Measurements from ENCODE around the gene TNFRSF19. TPM values are rescaled to one million over a fixed set of nuclear protein-coding genes. Genes with fewer than 3 reads are reported as not detected.

Gene TNFRSF19
- total and polyA plus RNA-seq, 10 of the 15 experiments (the other 5 are each of a cell fraction or from before 2014, with no cell fraction given), result 16.4 to 46.2 (median 35.4) TPM

DNA sequence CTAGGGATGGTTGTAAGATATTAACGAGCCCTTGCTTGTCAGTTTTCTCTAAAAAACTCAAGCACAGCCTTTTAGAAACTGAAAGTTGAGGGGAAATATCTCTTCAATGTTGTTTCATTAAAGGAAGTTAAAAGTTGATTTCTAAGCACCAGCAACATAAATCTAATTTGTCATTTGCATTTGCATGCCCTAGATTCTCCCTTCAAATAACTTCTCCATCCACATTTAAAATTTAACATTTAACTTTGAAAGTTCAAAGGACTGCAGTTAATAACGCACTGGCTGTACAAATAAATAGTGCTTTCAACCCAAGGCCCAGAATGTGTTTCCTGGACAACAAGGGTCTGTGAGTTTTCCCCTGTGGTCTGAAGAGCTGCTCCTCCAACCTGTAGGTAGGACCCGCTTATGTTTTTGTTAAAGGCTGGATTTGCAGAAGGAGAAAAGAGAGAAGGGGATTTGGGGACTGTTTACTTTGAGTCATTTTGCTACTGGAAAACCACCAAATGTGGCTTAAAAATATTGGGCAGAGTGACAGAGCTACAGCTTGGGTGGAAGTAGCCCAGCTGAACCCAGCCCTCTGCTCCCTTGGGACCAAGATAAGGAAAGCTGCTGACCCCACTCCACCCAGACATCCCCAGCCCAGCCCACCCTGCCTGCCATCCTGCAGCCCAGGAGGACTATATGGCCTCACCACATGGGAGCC, 39.8 kb downstream of the TNFRSF19 start (continued):
- TF ChIP-seq, protein P1, sequence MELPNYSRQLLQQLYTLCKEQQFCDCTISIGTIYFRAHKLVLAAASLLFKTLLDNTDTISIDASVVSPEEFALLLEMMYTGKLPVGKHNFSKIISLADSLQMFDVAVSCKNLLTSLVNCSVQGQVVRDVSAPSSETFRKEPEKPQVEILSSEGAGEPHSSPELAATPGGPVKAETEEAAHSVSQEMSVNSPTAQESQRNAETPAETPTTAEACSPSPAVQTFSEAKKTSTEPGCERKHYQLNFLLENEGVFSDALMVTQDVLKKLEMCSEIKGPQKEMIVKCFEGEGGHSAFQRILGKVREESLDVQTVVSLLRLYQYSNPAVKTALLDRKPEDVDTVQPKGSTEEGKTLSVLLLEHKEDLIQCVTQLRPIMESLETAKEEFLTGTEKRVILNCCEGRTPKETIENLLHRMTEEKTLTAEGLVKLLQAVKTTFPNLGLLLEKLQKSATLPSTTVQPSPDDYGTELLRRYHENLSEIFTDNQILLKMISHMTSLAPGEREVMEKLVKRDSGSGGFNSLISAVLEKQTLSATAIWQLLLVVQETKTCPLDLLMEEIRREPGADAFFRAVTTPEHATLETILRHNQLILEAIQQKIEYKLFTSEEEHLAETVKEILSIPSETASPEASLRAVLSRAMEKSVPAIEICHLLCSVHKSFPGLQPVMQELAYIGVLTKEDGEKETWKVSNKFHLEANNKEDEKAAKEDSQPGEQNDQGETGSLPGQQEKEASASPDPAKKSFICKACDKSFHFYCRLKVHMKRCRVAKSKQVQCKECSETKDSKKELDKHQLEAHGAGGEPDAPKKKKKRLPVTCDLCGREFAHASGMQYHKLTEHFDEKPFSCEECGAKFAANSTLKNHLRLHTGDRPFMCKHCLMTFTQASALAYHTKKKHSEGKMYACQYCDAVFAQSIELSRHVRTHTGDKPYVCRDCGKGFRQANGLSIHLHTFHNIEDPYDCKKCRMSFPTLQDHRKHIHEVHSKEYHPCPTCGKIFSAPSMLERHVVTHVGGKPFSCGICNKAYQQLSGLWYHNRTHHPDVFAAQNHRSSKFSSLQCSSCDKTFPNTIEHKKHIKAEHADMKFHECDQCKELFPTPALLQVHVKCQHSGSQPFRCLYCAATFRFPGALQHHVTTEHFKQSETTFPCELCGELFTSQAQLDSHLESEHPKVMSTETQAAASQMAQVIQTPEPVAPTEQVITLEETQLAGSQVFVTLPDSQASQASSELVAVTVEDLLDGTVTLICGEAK (IDR thresholded peaks at IDR 0.05; ENCODE audit: borderline replicate concordance), result no peak
- no peak for TF ChIP-seq CHD4 (IDR thresholded peaks at IDR 0.05)
- peak; percentile 60; the same call in 1 of the 2 replicates for TF ChIP-seq TCF3 (IDR thresholded peaks at IDR 0.05; ENCODE audit: borderline replicate concordance, insufficient read depth, low read depth, low read length)
- no peak for TF ChIP-seq FOS (IDR thresholded peaks at IDR 0.05; ENCODE audit: borderline replicate concordance, extremely low read depth, insufficient read length)
- TF ChIP-seq, protein P2, sequence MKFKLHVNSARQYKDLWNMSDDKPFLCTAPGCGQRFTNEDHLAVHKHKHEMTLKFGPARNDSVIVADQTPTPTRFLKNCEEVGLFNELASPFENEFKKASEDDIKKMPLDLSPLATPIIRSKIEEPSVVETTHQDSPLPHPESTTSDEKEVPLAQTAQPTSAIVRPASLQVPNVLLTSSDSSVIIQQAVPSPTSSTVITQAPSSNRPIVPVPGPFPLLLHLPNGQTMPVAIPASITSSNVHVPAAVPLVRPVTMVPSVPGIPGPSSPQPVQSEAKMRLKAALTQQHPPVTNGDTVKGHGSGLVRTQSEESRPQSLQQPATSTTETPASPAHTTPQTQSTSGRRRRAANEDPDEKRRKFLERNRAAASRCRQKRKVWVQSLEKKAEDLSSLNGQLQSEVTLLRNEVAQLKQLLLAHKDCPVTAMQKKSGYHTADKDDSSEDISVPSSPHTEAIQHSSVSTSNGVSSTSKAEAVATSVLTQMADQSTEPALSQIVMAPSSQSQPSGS (IDR thresholded peaks at IDR 0.05; ENCODE audit: low read length), result no peak
- TF ChIP-seq KDM1A (IDR thresholded peaks at IDR 0.05; ENCODE audit: borderline replicate concordance), result no peak
- no peak for TF ChIP-seq SREBF2 (IDR thresholded peaks at IDR 0.05; ENCODE audit: low read length)
- peak; percentile 50; the same call in 1 of the 2 replicates for TF ChIP-seq BCL11A (IDR thresholded peaks at IDR 0.05; ENCODE audit: low read depth, low read length)
- TF ChIP-seq, protein P3, sequence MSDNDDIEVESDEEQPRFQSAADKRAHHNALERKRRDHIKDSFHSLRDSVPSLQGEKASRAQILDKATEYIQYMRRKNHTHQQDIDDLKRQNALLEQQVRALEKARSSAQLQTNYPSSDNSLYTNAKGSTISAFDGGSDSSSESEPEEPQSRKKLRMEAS (IDR thresholded peaks at IDR 0.05; ENCODE audit: low read depth, low read length), result no peak
- TF ChIP-seq YY1 (IDR thresholded peaks at IDR 0.05; ENCODE audit: low read depth, low read length), result no peak
- TF ChIP-seq, protein P4, sequence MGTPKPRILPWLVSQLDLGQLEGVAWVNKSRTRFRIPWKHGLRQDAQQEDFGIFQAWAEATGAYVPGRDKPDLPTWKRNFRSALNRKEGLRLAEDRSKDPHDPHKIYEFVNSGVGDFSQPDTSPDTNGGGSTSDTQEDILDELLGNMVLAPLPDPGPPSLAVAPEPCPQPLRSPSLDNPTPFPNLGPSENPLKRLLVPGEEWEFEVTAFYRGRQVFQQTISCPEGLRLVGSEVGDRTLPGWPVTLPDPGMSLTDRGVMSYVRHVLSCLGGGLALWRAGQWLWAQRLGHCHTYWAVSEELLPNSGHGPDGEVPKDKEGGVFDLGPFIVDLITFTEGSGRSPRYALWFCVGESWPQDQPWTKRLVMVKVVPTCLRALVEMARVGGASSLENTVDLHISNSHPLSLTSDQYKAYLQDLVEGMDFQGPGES (IDR thresholded peaks at IDR 0.05), result no peak
- TF ChIP-seq MTA2 (IDR thresholded peaks at IDR 0.05; ENCODE audit: low read depth), result no peak
- no peak for TF ChIP-seq YBX1 (IDR thresholded peaks at IDR 0.05)
- no peak for TF ChIP-seq WRNIP1 (IDR thresholded peaks at IDR 0.05; ENCODE audit: borderline replicate concordance, low read depth, low read length)
- TF ChIP-seq, protein P5, sequence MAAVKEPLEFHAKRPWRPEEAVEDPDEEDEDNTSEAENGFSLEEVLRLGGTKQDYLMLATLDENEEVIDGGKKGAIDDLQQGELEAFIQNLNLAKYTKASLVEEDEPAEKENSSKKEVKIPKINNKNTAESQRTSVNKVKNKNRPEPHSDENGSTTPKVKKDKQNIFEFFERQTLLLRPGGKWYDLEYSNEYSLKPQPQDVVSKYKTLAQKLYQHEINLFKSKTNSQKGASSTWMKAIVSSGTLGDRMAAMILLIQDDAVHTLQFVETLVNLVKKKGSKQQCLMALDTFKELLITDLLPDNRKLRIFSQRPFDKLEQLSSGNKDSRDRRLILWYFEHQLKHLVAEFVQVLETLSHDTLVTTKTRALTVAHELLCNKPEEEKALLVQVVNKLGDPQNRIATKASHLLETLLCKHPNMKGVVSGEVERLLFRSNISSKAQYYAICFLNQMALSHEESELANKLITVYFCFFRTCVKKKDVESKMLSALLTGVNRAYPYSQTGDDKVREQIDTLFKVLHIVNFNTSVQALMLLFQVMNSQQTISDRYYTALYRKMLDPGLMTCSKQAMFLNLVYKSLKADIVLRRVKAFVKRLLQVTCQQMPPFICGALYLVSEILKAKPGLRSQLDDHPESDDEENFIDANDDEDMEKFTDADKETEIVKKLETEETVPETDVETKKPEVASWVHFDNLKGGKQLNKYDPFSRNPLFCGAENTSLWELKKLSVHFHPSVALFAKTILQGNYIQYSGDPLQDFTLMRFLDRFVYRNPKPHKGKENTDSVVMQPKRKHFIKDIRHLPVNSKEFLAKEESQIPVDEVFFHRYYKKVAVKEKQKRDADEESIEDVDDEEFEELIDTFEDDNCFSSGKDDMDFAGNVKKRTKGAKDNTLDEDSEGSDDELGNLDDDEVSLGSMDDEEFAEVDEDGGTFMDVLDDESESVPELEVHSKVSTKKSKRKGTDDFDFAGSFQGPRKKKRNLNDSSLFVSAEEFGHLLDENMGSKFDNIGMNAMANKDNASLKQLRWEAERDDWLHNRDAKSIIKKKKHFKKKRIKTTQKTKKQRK (IDR thresholded peaks at IDR 0.05; ENCODE audit: low read depth, low read length), result no peak
- TF ChIP-seq, protein P6, sequence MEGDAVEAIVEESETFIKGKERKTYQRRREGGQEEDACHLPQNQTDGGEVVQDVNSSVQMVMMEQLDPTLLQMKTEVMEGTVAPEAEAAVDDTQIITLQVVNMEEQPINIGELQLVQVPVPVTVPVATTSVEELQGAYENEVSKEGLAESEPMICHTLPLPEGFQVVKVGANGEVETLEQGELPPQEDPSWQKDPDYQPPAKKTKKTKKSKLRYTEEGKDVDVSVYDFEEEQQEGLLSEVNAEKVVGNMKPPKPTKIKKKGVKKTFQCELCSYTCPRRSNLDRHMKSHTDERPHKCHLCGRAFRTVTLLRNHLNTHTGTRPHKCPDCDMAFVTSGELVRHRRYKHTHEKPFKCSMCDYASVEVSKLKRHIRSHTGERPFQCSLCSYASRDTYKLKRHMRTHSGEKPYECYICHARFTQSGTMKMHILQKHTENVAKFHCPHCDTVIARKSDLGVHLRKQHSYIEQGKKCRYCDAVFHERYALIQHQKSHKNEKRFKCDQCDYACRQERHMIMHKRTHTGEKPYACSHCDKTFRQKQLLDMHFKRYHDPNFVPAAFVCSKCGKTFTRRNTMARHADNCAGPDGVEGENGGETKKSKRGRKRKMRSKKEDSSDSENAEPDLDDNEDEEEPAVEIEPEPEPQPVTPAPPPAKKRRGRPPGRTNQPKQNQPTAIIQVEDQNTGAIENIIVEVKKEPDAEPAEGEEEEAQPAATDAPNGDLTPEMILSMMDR (IDR thresholded peaks at IDR 0.05 in 2 of 3, conservative IDR thresholded peaks at IDR 0.05 in 1 of 3; ENCODE audit: control insufficient read depth in 2 of 3, extremely low read depth in 1 of 3, insufficient read depth in 1 of 3, low read depth in 3 of 3, low read length in 3 of 3), result no peak
- no peak for TF ChIP-seq HDGF (IDR thresholded peaks at IDR 0.05)

Data from GM12878 (cell line).